ENCODE measurements around the gene PCOLCE2. TPM values are rescaled to one million over a fixed set of nuclear protein-coding genes. Genes with fewer than 3 reads are reported as not detected.

Gene PCOLCE2
- total and polyA plus RNA-seq, 2 of the 8 experiments (the other 6 are each of a cell fraction or from before 2014, with no cell fraction given): 11.1 to 12.6 TPM

DNA sequence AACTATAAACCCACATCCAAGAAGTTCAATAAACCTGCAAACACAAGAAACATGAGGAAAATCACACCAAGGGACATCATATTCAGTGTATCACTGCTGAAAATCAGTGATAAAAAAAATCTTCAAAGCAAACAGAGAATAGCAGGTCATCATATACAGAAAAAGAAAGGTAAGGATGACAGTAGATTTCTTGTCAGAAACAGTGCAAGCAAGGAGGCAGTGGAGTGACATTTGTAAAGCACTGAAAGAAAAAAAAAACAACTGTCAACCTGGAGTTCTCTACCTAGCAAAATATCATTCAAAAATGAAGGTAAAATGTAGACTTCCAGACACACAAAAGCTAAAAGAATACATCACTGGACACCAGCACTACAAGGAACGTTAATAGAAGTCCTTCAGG, 93.6 kb downstream of the PCOLCE2 start (continued):
- TF ChIP-seq, protein P1, sequence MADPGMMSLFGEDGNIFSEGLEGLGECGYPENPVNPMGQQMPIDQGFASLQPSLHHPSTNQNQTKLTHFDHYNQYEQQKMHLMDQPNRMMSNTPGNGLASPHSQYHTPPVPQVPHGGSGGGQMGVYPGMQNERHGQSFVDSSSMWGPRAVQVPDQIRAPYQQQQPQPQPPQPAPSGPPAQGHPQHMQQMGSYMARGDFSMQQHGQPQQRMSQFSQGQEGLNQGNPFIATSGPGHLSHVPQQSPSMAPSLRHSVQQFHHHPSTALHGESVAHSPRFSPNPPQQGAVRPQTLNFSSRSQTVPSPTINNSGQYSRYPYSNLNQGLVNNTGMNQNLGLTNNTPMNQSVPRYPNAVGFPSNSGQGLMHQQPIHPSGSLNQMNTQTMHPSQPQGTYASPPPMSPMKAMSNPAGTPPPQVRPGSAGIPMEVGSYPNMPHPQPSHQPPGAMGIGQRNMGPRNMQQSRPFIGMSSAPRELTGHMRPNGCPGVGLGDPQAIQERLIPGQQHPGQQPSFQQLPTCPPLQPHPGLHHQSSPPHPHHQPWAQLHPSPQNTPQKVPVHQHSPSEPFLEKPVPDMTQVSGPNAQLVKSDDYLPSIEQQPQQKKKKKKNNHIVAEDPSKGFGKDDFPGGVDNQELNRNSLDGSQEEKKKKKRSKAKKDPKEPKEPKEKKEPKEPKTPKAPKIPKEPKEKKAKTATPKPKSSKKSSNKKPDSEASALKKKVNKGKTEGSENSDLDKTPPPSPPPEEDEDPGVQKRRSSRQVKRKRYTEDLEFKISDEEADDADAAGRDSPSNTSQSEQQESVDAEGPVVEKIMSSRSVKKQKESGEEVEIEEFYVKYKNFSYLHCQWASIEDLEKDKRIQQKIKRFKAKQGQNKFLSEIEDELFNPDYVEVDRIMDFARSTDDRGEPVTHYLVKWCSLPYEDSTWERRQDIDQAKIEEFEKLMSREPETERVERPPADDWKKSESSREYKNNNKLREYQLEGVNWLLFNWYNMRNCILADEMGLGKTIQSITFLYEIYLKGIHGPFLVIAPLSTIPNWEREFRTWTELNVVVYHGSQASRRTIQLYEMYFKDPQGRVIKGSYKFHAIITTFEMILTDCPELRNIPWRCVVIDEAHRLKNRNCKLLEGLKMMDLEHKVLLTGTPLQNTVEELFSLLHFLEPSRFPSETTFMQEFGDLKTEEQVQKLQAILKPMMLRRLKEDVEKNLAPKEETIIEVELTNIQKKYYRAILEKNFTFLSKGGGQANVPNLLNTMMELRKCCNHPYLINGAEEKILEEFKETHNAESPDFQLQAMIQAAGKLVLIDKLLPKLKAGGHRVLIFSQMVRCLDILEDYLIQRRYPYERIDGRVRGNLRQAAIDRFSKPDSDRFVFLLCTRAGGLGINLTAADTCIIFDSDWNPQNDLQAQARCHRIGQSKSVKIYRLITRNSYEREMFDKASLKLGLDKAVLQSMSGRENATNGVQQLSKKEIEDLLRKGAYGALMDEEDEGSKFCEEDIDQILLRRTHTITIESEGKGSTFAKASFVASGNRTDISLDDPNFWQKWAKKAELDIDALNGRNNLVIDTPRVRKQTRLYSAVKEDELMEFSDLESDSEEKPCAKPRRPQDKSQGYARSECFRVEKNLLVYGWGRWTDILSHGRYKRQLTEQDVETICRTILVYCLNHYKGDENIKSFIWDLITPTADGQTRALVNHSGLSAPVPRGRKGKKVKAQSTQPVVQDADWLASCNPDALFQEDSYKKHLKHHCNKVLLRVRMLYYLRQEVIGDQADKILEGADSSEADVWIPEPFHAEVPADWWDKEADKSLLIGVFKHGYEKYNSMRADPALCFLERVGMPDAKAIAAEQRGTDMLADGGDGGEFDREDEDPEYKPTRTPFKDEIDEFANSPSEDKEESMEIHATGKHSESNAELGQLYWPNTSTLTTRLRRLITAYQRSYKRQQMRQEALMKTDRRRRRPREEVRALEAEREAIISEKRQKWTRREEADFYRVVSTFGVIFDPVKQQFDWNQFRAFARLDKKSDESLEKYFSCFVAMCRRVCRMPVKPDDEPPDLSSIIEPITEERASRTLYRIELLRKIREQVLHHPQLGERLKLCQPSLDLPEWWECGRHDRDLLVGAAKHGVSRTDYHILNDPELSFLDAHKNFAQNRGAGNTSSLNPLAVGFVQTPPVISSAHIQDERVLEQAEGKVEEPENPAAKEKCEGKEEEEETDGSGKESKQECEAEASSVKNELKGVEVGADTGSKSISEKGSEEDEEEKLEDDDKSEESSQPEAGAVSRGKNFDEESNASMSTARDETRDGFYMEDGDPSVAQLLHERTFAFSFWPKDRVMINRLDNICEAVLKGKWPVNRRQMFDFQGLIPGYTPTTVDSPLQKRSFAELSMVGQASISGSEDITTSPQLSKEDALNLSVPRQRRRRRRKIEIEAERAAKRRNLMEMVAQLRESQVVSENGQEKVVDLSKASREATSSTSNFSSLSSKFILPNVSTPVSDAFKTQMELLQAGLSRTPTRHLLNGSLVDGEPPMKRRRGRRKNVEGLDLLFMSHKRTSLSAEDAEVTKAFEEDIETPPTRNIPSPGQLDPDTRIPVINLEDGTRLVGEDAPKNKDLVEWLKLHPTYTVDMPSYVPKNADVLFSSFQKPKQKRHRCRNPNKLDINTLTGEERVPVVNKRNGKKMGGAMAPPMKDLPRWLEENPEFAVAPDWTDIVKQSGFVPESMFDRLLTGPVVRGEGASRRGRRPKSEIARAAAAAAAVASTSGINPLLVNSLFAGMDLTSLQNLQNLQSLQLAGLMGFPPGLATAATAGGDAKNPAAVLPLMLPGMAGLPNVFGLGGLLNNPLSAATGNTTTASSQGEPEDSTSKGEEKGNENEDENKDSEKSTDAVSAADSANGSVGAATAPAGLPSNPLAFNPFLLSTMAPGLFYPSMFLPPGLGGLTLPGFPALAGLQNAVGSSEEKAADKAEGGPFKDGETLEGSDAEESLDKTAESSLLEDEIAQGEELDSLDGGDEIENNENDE (IDR thresholded peaks at IDR 0.05; ENCODE audit: insufficient replicate concordance, low read length): no peak
- TF ChIP-seq JUN (IDR thresholded peaks at IDR 0.05; ENCODE audit: low read depth, low read length) (no peak), SAP30 (IDR thresholded peaks at IDR 0.05; ENCODE audit: insufficient read depth, insufficient replicate concordance, low read length) (no peak), EP300 (IDR thresholded peaks at IDR 0.05; ENCODE audit: borderline replicate concordance in 1 of 2, low read depth in 2 of 2, low read length in 2 of 2) (no peak), CTBP2 (IDR thresholded peaks at IDR 0.05; ENCODE audit: borderline replicate concordance, insufficient read depth, insufficient read length, low read length) (no peak), NANOG (IDR thresholded peaks at IDR 0.05; ENCODE audit: insufficient read depth, low read depth, low read length, poor library complexity, severe bottlenecking) (no peak), MAFK (IDR thresholded peaks at IDR 0.05; ENCODE audit: low read depth, low read length) (no peak)
- TF ChIP-seq, protein P2, sequence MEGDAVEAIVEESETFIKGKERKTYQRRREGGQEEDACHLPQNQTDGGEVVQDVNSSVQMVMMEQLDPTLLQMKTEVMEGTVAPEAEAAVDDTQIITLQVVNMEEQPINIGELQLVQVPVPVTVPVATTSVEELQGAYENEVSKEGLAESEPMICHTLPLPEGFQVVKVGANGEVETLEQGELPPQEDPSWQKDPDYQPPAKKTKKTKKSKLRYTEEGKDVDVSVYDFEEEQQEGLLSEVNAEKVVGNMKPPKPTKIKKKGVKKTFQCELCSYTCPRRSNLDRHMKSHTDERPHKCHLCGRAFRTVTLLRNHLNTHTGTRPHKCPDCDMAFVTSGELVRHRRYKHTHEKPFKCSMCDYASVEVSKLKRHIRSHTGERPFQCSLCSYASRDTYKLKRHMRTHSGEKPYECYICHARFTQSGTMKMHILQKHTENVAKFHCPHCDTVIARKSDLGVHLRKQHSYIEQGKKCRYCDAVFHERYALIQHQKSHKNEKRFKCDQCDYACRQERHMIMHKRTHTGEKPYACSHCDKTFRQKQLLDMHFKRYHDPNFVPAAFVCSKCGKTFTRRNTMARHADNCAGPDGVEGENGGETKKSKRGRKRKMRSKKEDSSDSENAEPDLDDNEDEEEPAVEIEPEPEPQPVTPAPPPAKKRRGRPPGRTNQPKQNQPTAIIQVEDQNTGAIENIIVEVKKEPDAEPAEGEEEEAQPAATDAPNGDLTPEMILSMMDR (IDR thresholded peaks at IDR 0.05; ENCODE audit: control extremely low read depth in 1 of 3, insufficient read depth in 1 of 3, low read depth in 1 of 3, low read length in 3 of 3): no peak

Data from H1 (cell line).